ENCODE measurements around the gene TOGARAM1.

Gene TOGARAM1

DNA sequence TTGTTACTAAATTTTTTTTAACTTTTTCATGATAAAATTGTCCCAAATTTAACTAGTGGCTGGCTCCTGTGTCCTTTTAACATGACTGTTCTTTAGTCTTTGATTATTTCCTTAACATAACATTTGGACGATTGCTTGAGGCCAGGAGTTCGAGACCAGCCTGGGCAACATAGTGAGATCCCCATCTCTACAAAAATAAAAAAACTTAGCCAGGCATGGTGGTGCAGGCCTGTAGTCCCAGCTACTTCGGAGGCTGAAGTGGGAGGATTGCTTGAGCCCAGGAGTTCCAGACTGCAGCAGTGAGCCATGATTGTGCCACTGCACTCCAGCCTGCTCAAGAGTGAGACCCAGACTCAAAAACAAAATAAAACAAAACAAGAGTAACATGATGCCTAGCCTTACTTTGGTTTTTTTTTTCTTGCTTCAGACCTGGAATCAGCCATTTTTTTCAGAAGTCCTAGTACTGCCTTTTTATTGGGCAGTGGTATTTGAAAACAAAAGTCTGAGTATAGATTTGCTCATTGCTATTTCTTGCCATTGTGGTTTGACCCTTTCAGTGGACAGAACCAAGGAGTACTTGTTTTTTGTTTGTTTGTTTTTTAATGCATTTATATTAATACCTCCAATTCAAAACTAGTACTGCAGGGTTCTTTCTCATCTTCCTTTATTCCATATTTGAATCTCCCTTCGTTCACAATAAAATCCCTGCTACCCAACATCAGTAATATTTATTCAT is 4.8 kb downstream of the TOGARAM1 start:
- no peak for DNase-seq

DNA sequence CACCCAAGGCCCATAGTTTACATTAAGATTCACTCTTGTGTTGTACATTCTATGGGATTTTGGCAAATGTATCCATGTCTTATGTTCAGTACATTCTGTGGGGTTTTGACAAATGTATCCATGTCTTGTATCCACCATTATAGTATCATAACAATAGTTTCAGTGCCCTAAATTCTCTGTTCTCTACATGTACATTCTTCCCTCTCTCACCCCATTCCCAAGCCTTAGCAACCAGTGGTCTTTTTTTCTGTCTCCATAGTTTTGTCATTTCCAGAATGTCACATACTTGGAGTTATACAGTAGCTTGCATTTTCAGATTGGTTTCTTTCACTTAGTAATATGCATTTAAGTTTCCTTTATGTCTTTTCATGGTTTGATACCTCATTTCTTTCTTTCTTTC is 6.7 kb downstream of the TOGARAM1 start:
- DNase-seq, result no peak

DNA sequence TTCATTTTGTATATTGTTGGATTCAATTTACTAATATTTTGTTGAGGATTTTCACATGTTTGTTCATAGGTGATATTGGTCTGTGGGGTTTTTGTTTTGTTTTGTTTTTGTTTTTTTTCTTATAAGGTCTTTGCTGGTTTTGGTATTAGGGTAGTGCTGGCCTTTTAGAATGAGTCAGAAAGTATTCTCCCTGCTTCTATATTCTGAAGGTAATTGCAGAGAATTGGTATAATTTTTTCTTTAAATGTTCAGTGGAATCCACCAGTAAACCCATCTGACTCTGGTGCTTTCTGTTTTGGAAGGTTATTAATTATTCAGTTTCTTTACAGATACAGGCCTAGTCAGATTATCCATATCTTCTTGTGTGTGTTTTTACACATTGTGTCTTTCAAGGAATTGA is 8.9 kb downstream of the TOGARAM1 start:
- DNase-seq, result no peak

DNA sequence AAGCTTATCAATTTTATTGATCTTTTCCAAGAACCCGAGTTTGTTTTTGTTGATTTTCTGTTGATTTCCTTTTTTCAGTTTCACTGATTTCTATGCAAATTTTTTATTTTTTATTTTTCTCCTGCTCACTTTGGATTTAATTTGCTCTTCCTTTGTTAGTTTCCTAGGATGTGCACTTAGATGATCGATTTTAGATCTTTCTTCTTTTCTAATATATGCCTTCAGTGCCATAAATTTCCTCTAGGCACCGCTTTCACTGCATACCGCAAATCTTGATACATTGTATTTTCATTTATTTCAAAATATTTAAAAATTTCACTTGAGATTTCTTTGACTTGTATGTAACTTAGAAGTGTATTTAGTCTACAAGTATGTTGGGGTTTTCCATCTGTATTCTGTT is 9.5 kb downstream of the TOGARAM1 start:
- no peak for DNase-seq

DNA sequence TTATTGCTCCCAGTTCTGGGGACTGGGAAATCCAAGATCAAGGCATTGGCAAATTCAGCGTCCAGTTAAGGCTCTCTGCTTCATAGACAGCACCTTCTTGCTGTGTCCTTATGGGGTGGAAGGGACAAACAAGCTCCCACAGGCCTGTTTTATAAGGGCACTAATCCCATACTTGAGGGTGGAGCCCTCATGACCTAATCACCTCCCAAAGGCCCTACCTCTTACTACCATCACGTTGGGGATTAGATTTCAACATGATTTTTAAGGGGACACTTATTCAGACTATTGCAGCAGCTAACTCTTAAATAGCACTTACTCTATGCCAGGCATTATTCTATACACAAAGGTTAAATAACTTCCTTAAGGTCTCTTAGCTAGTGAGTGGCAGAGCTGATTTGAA is 17.3 kb downstream of the TOGARAM1 start:
- DNase-seq, result no peak

DNA sequence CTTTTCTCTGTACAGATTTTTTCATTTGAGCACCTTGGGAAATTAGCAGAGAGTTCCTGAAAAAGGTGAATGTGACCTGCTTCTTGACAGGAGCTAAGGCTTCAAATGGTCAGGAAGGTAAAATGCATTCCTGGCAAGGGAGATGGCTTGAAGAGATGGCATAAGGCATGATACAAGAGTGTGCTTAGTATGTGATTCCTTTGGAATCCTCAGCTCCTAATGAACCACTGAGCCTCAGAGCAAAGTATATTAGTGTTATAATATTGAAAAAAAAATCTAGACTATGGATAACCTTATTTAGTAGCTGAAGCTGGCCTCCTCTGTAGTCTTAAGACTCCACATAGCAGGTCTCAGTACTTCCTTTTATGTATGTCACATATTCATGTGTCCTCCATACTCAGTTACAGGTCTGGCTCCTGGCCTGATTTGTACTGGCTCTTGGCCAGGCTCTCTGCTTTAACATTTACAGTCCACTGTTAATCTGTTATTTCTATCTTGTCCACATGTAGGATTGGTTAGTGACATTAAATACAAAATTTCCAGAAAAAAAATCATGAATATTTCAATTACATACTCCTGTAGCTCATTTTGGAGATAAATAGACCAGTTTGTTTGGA is 17.9 kb downstream of the TOGARAM1 start:
- no peak for DNase-seq

DNA sequence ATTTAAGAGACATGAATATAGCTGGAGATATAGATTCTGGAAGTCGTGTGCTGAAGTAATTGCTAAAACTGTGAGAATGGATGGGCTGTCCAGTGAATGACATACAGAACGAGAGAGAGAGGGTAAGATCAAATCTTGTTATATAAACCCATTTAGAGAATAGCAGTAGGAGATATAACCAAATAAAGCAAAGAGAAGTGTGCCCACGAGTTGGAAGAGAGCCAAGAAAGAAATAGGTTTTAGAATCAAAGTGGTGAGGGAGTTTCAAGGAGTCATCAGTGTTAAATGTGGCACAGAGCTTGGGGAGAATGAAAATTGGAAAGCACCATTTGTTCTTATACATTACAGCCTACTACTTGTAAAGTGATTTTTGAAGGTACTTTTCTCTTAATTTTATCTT is 19.2 kb downstream of the TOGARAM1 start:
- DNase-seq, result no peak

DNA sequence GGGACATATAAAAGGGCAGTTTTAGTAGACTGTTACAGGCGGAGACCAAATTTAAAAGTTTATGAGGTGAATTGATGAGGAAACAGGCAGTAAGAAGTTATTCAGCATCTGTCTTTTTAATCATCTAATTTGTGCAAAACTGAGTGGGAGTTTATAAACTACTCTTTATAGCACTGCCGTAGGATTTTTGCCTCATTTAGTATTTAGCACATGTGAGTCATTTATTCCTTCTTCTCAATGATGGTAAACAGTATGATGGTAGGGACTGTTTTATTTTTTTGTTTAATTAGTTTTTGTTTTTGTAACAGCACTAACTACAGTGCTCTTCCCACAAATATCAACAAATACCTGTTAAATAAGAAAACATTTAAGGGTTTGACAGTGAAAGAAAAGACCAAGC is 20.6 kb downstream of the TOGARAM1 start:
- no peak for DNase-seq

DNA sequence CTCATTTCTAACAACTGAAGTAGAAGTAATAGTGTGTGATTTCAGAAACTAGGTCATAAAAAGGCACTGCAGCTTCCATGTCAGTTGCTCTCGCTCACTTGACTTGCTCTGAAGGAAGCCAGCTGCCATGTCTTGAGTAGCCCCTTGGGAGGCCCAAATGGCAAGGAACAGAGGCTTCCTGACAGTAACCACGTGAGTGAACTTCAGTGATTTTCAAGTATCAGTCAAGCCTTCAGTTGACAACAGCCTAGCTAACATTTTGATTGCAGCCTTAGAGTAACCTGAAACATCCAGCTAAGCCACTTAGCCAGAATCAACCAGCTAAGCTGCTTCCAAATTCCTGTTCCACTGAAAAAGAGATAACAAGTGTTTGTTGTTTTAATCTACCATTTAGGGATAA is 26.7 kb downstream of the TOGARAM1 start:
- no peak for DNase-seq

DNA sequence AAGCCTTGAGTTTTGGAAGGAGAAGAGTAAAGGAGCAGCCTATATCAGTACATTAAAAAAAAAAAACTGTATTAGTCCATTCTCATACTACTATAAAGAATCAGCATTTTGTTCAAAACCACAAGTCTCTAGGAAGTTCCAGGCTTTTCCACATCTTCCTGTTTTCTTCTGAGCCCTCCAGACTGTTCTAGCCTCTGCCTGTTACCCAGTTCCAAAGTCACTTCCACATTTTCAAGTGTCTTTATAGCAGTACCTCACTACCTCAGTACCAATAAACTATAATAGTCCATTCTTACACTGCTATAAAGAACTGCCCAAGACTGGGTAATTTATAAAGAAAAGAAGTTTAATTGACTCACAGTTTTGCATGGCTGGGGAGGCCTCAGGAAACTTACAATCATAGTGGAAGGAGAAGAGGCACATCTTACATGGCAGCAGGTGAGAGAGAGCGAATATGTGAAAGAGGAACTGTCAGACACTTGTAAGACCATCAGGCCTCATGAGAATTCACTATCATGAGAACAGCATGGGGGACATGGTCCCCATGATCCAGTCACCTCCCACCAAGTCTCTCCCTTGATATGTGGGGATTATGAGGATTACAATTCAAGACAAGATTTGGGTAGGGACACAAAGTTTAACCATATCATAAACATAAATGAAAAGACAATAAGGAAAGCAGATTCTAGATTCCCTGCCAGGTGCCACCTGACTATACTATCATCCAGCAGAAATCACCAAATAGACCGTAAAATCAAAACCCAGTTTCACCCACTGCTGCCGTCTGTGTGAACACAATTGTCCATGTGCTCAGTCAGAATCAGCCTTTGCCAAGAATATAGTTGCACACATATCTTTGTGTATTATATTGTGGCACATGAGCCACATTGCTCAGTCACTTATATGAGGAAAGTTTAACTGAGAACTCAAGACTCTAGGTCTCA is 27.8 kb downstream of the TOGARAM1 start:
- DNase-seq, result no peak

DNA sequence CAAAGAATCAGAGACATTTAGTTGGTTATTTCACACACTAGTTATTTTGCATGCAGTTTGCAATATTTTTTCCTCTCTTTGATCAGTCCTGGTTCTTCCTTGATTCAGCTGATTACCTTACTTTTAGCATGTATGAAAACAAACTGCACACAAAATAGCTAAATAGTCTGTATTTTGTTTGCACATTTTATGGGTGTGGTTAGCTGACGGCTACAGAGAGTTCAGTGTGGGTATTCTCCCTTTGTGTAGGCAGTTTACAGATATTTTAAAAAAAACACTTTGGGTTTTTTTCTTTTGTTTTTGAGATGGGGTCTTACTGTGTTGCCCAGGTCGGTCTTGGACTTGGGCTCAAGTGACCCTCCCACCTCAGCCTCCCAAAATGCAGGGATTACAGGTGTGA is 28.5 kb downstream of the TOGARAM1 start:
- no peak for DNase-seq

DNA sequence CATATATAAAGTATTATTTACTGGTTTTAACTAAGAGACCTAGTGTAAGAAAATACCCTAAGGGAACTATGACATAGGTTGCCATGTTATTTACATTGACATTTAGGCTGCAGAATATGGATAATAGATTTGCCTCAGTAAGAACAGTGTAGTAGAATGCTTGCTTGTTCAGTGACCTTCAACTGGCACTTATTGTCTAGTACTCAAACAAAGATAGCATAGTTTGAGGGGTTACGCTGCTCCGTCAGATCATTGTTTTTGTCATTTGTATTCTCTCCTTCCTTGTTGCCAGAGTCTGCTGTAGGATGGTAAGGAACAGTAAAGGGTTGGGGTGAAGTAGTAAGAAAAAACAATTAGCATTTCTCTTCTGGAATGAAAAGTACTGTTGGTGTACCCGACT is 33.2 kb downstream of the TOGARAM1 start:
- DNase-seq, result no peak

DNA sequence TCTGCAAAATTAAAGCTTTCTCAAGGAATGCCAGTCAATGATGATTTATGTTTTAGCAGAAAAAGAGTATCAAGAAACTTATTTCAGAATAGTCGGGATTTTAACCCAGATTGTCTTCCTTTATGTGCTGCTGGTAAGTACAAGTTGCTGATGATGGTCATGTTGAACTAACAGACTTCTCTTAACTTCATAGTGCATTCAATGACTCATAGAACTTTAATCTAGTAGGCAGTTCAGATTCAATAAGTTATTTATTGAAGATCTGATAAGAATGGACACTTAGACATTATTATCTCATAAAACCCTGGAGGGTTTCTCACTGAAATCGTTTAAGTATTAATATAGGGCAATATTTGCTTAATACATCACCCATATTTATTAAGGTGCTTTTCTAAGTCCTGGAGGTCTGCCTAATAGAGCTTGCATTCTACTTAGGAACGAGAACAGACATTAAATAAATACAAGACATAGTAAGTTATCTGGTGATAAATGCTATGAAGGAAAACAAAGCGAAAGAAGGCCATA is 33.8 kb downstream of the TOGARAM1 start:
- DNase-seq, result no peak

DNA sequence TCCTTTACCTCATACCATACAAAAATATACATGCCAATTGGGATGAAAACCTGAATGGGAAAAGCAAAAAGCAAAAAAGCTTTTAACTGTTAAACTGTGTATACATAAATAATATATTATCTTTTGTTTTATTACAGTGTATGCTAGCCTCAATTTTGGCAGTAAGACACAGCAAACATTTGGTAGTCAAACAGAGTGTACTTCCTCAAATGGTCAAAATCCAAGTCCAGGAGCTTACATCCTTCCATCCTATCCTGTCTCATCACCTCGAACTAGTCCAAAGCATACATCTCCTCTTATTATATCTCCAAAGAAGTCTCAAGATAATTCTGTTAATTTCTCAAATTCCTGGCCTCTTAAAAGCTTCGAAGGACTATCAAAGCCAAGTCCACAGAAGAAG is 41.9 kb downstream of the TOGARAM1 start:
- no peak for DNase-seq

DNA sequence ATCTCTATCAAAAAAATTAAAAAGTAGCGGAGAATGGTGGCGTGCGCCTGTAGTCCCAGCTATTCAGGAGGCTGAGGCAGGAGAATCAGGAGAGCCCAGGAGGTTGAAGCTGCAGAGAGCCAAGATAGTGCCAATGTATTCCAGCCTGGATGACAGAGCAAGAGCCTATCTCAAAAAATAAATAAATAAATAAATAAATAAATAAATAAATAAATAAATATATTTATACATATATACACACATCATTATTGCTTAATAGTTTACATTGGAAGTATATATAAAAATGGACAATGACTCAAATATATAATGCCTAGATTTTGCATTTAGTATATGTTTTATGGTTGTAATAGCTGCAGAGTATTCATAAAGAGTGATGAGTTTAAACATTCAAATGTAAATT is 53.1 kb downstream of the TOGARAM1 start:
- DNase-seq, result no peak

DNA sequence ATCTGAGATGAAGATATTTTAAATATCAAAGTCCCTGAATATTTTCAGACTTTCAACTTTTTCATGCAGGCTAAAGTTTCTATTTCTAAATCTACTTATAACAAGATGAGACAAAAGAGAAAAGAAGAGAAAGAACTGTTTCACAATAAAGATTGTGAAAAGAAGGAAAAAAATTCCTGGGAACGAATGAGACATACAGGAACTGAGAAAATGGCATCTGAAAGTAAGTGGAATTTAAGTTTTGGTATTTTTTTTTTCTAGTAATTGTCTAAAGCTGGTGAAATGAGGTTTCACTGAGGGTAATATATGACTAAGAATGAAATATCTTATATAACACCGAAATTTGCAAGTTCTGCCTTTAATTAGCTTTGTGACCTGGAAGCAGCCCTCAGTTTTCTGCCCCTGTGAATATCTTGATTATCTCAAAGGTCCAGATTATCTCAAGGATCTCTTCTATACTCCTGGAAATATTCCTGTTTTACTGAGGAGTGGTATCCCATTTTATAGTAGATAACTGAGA is 66.2 kb downstream of the TOGARAM1 start:
- DNase-seq, result no peak

DNA sequence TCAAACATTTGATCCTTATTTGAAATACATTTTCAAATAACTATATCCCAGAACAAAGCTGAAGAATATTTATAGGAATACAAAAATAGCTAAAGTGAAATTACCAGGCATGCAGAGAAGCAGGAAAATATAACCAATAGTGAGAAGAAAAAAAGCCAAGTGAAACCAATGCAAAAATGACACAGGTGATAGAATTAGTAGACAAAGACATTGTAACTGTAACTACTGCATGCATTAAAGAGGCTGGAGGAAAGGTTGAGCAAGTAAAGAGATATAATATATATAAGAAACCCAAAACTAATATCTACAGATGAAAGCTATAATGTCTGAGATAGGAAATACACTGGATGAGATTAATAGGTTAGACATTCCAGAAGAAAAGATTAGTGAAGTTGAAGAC is 72.7 kb downstream of the TOGARAM1 start:
- no peak for DNase-seq

DNA sequence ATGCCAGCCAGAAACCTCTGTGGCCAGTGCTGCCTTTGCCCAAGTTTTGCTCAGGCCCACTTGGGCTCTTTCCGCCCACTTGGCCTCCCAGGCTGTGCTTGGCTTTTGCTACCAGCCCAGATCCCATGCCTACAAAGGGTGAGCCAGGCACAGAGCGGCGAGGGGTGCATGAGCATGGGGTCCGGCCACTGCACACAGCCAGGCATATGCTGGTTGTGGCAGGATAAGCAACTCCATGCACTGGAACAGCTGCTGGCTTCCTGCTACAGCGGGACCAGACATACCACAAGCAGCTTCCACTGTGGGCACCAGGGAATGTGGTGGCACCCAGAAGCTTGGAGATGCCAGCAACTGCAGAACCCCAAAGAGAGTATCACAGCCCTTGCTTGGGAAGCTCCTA is 76.3 kb downstream of the TOGARAM1 start:
- DNase-seq, result no peak

DNA sequence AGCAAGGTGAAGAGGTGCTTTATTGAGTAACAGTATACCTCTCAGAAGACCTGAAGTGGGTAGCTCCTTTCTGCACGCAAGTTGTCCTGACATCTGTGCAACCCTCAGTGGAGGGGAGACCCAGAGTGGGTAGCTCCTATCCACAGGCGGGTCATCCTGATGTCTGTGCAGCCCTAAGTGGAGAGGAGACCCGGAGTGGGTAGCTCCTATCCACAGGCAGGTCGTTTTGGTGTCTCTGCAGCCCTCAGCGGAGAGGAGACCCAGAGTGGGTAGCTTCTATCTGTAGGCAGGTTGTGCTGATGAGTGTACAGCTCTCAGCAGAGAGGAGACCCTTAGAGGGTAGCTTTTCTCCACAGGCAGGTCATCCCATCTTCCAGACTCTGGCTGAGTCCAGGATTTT is 76.9 kb downstream of the TOGARAM1 start:
- DNase-seq, result no peak

DNA sequence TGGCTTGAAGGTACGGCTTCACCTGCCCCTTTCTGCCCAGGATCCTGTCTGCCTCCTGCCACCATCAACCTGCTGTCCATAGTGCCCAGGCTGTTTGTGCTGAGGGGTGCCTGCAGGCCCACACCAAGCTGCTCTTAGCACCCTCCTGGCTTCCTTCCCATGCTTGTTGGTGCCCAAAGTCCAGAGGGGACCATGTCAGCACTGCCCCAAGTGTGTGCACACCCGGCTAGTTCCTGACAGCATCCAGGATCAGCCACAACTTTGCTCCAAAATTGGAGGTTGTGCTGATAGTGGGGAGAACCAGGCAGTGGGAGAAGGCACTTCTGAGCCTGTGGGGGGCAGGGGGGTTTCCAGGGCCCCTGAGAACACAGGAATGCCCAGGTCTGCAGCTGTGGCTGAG is 77.4 kb downstream of the TOGARAM1 start:
- DNase-seq, result no peak

DNA sequence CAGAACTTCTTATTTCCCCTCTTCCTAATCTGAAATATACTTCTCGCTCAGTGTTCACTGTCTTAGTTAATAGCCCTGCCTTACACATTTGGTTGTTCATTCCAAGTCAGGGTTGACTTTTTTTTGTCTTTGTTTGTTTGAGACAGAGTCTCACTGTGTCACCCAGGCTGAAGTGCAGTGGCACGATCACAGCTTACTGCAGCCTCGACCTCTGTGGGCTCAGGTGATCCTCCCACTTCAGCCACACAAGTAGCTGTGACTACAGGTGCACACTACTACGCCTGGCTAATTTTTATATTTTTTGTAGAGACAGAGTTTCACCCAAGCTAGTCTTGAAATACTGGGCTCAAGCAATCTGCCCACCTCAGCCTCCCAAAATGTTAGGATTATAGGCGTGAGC is 79.7 kb downstream of the TOGARAM1 start:
- DNase-seq, result no peak

DNA sequence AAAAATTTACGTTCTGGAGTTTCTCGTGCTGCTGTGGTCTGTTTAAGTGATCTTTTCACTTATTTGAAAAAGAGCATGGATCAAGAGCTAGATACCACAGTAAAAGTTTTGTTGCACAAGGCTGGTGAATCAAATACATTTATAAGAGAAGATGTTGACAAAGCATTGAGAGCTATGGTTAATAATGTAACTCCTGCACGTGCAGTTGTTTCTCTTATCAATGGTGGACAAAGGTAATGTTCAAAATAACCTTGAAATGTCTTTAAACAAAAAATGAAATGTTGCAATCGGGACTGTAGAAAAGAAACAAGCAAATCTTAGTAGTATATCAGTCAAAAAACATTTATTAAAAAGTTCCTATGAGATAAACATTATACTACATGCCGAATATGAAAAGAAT is 82.6 kb downstream of the TOGARAM1 start:
- no peak for DNase-seq

DNA sequence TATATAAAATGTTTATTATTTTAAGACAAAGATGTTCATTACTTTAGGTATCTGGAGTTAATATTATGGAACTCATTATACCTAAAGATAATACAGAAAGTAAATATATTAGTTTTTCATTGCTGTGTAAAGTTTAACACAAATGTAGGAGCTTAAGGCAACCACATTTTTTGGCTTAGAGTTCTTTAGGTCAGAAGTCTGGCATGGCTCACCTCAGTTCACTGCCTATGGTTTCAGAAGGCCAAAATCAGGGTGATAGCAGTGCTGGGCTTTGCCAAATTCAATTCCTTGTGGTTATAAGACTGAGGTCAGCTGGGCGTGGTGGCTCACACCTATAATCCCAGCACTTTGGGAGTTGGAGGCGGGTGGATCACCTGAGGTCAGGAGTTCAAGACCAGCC is 86.4 kb downstream of the TOGARAM1 start:
- DNase-seq, result no peak
